ENCODE data around the gene DELE1.

The DELE1 gene

DNA sequence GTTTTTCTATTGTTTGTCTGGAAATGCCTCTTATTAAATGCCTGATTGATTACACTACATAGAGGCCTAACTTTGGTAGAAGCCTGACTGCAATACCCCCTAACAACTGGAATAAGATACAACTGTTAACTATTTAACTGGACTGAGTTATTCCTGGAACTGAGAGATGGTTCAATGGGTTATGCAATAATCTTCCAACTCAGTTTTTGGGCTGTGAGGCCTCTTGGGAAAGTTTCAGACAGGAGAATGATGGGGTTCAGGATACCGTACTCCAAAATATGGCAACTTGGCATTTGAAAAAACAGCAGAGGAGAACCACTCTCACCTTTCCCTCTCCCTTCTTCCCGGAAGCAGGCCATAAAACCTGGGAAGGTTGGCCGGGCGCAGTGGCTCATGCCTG, 26.2 kb upstream of the DELE1 start:
- no peak for DNase-seq (ENCODE audit: low read depth)
- H3K4me3 ChIP-seq (ENCODE audit: low read depth, low read length): no peak overlapping the region
- TF ChIP-seq, protein P1, sequence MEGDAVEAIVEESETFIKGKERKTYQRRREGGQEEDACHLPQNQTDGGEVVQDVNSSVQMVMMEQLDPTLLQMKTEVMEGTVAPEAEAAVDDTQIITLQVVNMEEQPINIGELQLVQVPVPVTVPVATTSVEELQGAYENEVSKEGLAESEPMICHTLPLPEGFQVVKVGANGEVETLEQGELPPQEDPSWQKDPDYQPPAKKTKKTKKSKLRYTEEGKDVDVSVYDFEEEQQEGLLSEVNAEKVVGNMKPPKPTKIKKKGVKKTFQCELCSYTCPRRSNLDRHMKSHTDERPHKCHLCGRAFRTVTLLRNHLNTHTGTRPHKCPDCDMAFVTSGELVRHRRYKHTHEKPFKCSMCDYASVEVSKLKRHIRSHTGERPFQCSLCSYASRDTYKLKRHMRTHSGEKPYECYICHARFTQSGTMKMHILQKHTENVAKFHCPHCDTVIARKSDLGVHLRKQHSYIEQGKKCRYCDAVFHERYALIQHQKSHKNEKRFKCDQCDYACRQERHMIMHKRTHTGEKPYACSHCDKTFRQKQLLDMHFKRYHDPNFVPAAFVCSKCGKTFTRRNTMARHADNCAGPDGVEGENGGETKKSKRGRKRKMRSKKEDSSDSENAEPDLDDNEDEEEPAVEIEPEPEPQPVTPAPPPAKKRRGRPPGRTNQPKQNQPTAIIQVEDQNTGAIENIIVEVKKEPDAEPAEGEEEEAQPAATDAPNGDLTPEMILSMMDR (conservative IDR thresholded peaks at IDR 0.05; ENCODE audit: low read depth, low read length): no peak

DNA sequence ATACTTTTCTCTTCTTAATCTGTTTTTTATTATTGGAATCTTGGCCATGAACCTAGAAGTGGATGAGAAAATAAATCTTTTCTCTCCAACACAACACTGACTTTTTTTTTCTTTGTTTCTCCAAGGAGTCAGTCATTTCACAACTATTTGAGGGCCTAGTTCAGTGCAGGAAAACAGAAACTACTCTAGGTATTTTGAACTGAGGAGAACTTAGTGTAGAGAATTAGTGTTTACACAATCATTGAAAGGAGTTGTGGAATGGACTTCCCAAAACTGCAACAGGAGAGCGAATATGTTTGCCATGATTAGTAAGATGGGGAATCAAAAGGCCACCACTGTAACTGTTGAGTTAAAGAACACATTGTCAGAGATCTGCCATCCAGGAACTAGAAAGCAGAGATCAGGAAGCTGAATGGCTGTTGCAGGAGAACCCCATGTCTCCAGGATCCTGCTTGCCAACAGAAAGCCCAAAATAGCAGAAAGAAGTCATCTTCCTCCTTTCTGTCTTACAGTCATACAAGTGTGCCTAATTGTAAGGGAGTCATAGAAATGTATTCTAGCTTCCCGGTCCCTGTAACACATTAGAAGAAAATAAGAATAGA, 25.1 kb upstream of the DELE1 start:
- TF ChIP-seq, protein P1 (conservative IDR thresholded peaks at IDR 0.05; ENCODE audit: low read depth, low read length): no peak
- no peak overlapping the region for H3K4me3 ChIP-seq (ENCODE audit: low read depth, low read length)
- no peak for DNase-seq (ENCODE audit: low read depth)

DNA sequence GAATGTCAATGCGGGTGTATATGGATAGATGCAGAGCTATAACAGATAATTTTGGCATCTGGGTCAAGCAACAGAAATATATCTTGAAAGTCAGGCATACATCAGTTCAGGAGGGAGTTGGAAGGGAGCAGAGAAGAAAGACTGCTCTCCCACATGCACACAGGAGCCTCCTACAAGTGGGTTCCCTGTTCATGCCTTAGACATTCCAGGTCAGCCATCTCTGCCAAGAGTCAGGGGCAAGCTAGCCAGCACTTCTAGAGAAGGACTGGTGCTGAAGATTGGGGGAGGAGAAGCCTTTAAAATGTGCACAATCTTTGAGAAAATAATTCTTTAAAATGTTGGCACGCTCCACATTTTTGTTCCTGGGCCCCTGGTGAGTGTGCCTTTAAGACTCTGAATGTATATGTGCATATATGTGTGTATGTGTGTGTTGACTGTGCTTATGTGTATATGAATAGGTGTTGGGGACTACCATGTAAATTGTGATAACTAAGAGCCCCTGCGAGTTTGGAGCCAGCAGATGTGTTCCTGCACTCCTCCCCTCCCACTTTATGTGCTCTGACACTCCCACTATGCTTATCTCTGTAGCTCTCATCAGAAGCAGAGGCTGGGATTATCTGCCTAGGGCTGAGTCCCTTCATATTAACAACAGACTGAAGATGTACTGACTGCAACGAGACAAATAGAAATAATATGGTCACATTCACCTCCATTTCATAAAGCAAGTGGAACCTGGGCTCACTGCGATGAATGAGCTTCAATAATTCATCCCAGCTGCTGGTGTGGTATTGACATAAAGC, 21.5 kb upstream of the DELE1 start:
- TF ChIP-seq, protein P1 (conservative IDR thresholded peaks at IDR 0.05; ENCODE audit: low read depth, low read length): no peak
- DNase-seq (ENCODE audit: low read depth): no peak

DNA sequence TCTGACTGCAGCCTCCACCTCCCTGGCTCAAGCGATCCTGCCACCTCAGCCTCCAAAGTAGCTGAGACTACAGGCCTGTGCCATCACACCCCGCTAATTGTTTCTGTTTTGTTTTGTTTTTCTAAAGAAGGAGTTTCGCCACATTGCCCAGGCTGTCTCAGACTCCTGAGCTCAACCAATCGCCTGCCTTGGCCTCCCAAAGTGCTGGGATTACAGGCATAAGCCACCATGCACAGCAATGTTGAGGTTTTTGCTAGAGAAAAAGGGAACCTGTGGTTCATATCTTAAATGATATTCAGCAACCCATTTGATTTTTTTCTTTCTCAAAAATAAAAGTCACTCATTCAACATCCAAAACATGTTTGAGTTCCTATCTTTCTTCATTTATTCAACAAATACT, 20.4 kb upstream of the DELE1 start:
- no peak overlapping the region for H3K4me3 ChIP-seq (ENCODE audit: low read depth, low read length)
- no peak for DNase-seq (ENCODE audit: low read depth)
- TF ChIP-seq, protein P1 (conservative IDR thresholded peaks at IDR 0.05; ENCODE audit: low read depth, low read length): no peak

More for the DNA sequence above, 21.5 kb upstream of the DELE1 start:
- no peak overlapping the region for H3K4me3 ChIP-seq (ENCODE audit: low read depth, low read length)

DNA sequence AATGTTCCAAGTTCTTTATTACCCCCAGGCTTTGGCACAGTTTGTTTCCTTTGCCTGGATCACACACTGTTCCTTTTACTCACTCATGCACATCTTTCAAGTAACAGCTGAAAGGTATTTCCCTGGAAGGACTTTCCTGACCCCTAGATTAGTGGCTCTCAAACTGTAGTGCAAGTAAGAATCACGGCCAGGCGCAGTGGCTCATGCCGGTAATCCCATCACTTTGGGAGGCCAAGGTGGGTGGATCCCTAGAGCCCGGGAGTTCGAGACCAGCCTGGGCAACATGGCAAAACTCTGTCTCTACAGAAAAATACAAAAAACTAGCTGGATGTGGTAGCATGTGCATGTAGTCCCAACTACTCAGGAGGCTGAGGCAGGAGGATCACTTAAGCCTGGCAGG, 19.1 kb upstream of the DELE1 start:
- TF ChIP-seq, protein P1 (conservative IDR thresholded peaks at IDR 0.05; ENCODE audit: low read depth, low read length): no peak
- H3K4me3 ChIP-seq (ENCODE audit: low read depth, low read length): no peak overlapping the region
- no peak for DNase-seq (ENCODE audit: low read depth)

DNA sequence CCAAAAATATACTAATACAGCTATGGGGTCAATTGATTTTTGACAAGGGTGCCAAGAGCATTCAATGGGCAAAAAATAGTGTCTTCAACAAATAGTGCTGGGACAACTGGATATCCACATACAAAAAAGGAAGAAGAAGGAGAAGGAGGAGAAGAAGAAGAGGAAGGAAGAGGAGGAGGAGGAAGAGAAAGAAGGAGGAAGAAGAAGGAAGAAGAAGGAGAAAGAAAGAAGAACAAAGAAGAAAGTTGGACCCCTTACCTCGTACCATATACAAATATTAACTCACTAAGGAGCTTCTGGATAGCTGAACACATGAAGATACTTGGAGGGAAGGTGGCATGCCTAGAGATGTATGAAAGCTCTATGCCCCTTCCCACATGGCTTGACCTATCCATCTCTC, 17.2 kb upstream of the DELE1 start:
- no peak for DNase-seq (ENCODE audit: low read depth)
- TF ChIP-seq, protein P1 (conservative IDR thresholded peaks at IDR 0.05; ENCODE audit: low read depth, low read length): no peak

DNA sequence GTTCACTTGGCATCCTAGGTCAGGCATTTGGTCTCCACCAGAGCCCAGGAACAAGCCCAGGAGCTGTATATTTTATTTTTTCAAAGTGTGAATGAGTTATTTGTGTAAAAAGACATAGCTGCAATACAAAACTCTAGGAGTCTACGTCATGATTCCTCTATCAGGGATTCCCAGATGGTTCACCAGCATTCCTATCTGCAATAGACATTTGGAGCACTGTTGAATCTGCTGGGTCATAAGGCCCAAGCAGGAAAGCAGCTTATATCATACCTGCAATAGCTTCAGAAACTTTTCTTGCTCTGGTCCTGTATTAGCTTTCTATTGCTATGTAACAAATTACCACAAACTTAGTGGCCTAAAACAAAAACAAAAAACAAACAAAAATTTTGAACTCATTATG, 16.7 kb upstream of the DELE1 start:
- no peak for DNase-seq (ENCODE audit: low read depth)
- H3K4me3 ChIP-seq (ENCODE audit: low read depth, low read length): no peak overlapping the region
- TF ChIP-seq, protein P1 (conservative IDR thresholded peaks at IDR 0.05; ENCODE audit: low read depth, low read length): no peak

More for the DNA sequence above, 17.2 kb upstream of the DELE1 start:
- no peak overlapping the region for H3K4me3 ChIP-seq (ENCODE audit: low read depth, low read length)

Data from choroid plexus epithelial cell (primary cell).